Nephron (organoid): Measurements from ENCODE around the gene PPFIBP1.

ENCODE experiments used
- H3K27ac Mint-ChIP-seq, 3 experiments: 2 replicates each; pipeline ENCODE4 v1.8.0; 2020; ENCODE audit warnings: mixed read lengths in 3 of 3, mild to moderate bottlenecking in 2 of 3, moderate library complexity in 1 of 3
- H3K27me3 Mint-ChIP-seq: 2 replicates; pipeline ENCODE4 v1.8.0; 2021; ENCODE audit warnings: low read depth, mild to moderate bottlenecking, moderate library complexity, mixed read lengths
- H3K36me3 Mint-ChIP-seq: 2 replicates; pipeline ENCODE4 v1.8.0; 2020; ENCODE audit warnings: low read depth, mixed read lengths
- H3K4me1 Mint-ChIP-seq: 2 replicates; pipeline ENCODE4 v1.8.0; 2020; ENCODE audit warnings: mixed read lengths
- H3K4me3 Mint-ChIP-seq, 3 experiments: 2 replicates each; pipeline ENCODE4 v1.8.0; 2020; ENCODE audit warnings: mild to moderate bottlenecking in 3 of 3, mixed read lengths in 3 of 3, moderate library complexity in 2 of 3
- H3K9me3 Mint-ChIP-seq: 2 replicates; pipeline ENCODE4 v1.8.0; 2020; ENCODE audit warnings: mixed read lengths
- CTCF ChIP-seq, 3 experiments: fragments of 200-600 bp; sonication (generic); IDR thresholded peaks; one replicate each; pipeline ENCODE4 v1.5.0; 2021; ENCODE audit warnings: antibody characterized with exemption in 3 of 3; ENCODE audit not compliant: unreplicated experiment in 3 of 3

Gene PPFIBP1

GRCh38 chr12:27575090-27575761, 51.2 kb downstream of the PPFIBP1 start:
- peaks cover 38% of the 10 kb centered on the region for H3K4me1 Mint-ChIP-seq
- H3K9me3 Mint-ChIP-seq = no peaks in the 10 kb centered on the region
- peak overlapping the region in 1 of 3 experiments; percentile 42 for H3K4me3 Mint-ChIP-seq
- H3K27ac Mint-ChIP-seq = peak overlapping the region; percentile 41 to 86 (median 68)
- H3K27me3 Mint-ChIP-seq = no peaks in the 10 kb centered on the region
- TF ChIP-seq CTCF (IDR thresholded peaks at IDR 0.05; ENCODE audit: unreplicated experiment in 3 of 3) = no peak
- H3K36me3 Mint-ChIP-seq = peaks cover 23% of the 10 kb centered on the region

- Mint-ChIP-seq H3K27me3 (no peaks in the 10 kb centered on the region), H3K27ac (peak overlapping the region; percentile 20 to 86 (median 68)), H3K36me3 (peaks cover 23% of the 10 kb centered on the region), H3K4me1 (peaks cover 38% of the 10 kb centered on the region), H3K4me3 (no peak overlapping the region), H3K9me3 (no peaks in the 10 kb centered on the region)
- no peak for TF ChIP-seq CTCF (IDR thresholded peaks at IDR 0.05; ENCODE audit: unreplicated experiment in 3 of 3)
These were observed 51.7 kb downstream of the PPFIBP1 start for GRCh38 chr12:27575762-27576118.

- Mint-ChIP-seq H3K27me3 (no peaks in the 10 kb centered on the region), H3K4me3 (no peak overlapping the region), H3K9me3 (no peaks in the 10 kb centered on the region), H3K36me3 (peaks cover 23% of the 10 kb centered on the region), H3K27ac (peak overlapping the region in 2 of 3 experiments; percentile 4 to 34), H3K4me1 (peaks cover 41% of the 10 kb centered on the region)
- TF ChIP-seq CTCF (IDR thresholded peaks at IDR 0.05; ENCODE audit: unreplicated experiment in 3 of 3) = no peak
These were observed 52.8 kb downstream of the PPFIBP1 start for GRCh38 chr12:27576667-27577347.

DNA sequence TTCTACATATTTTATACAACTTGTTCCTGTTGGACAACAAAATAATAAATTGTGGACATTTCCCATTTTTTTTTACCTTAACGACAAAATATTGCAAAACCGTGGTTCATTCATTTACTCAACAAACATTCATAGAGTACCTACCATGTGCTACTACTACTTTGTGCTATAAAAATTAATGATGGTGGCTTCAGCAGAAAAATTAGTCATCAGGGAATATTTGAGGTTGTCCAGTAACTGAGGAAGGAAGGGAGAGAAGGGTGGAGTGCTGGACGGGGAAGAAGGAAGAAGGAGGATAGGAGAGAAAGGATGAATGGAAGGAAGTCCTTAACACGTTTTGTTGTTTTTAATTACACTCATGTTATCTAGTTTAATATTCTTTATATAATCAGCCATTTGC, 53.7 kb downstream of the PPFIBP1 start:
- no peak for TF ChIP-seq CTCF (IDR thresholded peaks at IDR 0.05; ENCODE audit: unreplicated experiment in 3 of 3)
- no peak overlapping the region for H3K4me3 Mint-ChIP-seq
- H3K27me3 Mint-ChIP-seq = no peaks in the 10 kb centered on the region
- no peaks in the 10 kb centered on the region for H3K9me3 Mint-ChIP-seq
- H3K36me3 Mint-ChIP-seq = peaks cover 26% of the 10 kb centered on the region
- peaks cover 49% of the 10 kb centered on the region for H3K4me1 Mint-ChIP-seq
- no peak overlapping the region for H3K27ac Mint-ChIP-seq

DNA sequence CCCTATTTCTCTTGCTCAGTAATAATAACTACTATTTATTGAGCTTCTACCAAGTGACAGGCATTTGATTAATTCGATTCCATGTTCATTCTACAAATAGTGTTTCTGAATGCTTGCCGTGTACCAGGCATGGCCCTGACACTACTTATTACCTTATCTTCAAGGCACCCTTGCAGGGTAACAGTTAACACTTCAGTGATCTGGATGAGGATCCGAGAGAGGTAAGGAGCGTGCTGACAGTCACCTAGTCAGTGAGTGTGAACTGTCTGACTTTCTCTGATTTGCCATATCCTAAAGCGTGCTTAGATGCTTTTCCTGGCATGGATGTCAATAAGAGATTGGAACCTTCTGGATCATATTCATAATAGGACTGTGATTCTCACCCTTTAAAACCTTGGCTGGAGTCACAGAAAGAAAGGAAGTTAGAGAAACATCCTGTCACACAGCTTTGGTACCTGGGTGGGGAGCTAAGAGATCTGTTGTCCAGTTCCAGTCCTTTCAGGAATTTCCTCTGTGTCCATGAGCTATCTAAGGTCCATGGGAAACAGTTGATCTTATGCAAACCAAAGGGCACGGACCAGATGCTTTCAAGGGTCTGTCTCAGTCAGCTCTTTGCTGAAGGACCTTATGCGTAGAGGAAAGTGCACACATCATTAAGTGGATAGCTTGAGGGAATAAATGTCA, 54.8 kb downstream of the PPFIBP1 start:
- H3K4me1 Mint-ChIP-seq = peaks cover 49% of the 10 kb centered on the region
- no peaks in the 10 kb centered on the region for H3K9me3 Mint-ChIP-seq
- H3K4me3 Mint-ChIP-seq = no peak overlapping the region
- no peak overlapping the region for H3K27ac Mint-ChIP-seq
- peaks cover 36% of the 10 kb centered on the region for H3K36me3 Mint-ChIP-seq
- no peaks in the 10 kb centered on the region for H3K27me3 Mint-ChIP-seq
- TF ChIP-seq CTCF (IDR thresholded peaks at IDR 0.05; ENCODE audit: unreplicated experiment in 3 of 3) = no peak
